ENCODE measurements around the gene ATP2B3.
"Not testable (repeated sequence)": the region's sequence is repeated elsewhere in the genome, so short reads cannot be mapped to it uniquely, and the experiment has no call there.

DNA sequence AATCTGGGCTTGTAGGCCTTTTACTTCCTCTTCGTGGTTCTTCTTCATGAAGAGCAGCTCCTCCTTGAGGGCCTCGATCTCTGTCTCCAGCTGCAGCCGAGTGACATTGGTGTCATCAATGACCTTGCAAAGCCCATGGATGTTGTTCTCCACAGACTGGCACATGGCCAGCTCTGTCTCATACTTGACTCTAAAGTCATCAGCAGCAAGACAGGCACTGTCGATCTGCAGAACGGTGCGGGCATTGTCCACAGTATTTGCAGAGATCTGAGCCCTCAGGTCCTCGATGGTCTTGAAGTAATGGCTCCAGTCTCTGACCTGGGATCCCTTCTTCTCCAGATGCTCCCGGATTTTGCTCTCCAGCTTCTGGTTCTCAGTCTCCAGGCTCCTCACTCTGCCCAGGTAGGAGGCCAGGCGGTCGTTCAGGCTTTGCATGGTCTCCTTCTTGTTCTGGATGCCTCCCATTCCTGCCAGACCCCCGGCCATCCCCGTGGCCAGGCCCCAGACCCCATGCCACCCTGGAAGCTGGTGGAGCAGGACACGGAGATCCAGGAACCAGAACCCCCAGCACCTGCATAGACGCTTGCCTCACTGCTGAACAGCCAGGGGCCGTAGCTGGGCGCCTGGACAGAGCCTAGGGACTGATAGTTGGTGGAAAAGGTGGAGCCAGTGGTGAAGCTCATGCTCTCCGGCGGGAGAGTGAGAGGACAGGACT is 87.4 kb downstream of the ATP2B3 start:
- TF ChIP-seq POLR2A, POLR2AphosphoS5, TAF1, POU2F2, SPI1 (IDR thresholded peaks at IDR 0.05; ENCODE audit: low read depth, low read length): not testable (repeated sequence)
